Kidney epithelial cell (primary cell): ENCODE measurements around the gene MRPL41. TPM values are rescaled to one million over a fixed set of nuclear protein-coding genes. Genes with fewer than 3 reads are reported as not detected.

ENCODE experiments used
- DNase-seq: peaks from one replicate; pipeline ENCODE4 v3.0.0-alpha.2; 2010; ENCODE audit warnings: low read depth
- H3K27me3 ChIP-seq: 2 replicates; pipeline ENCODE4 v1.6.0; 2011; ENCODE audit warnings: low read length; ENCODE audit not compliant: control insufficient read depth, insufficient read depth
- H3K36me3 ChIP-seq: 2 replicates; pipeline ENCODE4 v1.5.1; 2011; ENCODE audit warnings: low read length; ENCODE audit not compliant: control insufficient read depth, insufficient read depth
- H3K4me3 ChIP-seq: 2 replicates; pipeline ENCODE4 v1.5.1; 2011; ENCODE audit warnings: low read depth, mild to moderate bottlenecking, control low read depth, low read length
- total RNA-seq: library from RNA; depleted of rRNA; stranded (reverse); fragments of >200 nt; gene quantifications from 2 replicates; pipeline ENCODE4 v1.2.3, GENCODE V29; 2015
- TF ChIP-seq, protein P1 (sequence below): IDR thresholded peaks from 2 replicates; pipeline ENCODE4 v1.5.1; 2011; ENCODE audit warnings: mild to moderate bottlenecking, moderate library complexity, low read length, control low read depth, inconsistent platforms; ENCODE audit not compliant: insufficient read depth, poor library complexity, severe bottlenecking

MRPL41 gene
- total RNA-seq, 1 donor from 2014 or later, result 77.9 TPM

DNA sequence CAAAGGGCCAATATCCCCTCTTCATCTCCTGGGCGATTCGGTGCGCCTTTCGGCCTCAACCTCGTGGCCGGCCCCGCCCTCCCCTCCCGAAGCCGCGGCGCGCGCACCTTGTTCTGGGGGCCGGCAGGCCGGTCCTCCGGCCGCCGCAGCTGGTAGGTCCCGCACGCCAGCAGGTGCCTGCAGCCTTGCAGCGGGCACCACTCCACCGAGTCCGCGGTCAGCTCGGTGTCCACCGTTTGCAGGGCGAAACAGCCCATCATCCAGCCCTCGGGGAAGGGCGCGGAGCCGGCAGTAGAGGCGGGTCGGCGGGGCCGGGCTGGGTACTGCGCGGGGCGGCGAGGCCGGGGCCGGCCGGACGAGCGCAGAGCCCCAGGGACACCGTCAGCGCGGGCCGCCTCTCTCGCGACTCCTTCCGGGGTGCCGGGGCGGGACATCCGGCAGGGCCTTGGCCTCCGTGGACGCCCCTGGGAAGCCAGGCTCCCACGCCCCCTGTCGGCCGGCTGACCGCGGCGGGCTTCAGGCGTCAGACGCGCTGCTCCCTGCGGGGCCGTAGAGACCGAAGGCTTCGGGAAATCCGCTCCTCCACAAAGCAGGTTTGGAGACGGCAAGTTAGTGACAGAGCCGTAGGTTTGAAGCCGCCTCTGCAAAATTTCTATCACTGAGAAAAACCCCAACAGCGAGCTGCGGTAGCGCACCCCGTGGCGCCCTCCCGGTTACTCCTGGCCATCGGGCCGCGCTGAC lies 27.0 kb downstream of the MRPL41 start, which contains the start of gene DPH7:
Gene DPH7, minus strand, starts transcription at position 408 of the 741 bp plus-strand sequence. Its CDS starts 148 bp downstream, at position 260.
- Histone ChIP-seq H3K4me3 (peak within 1 kb of the TSS; percentile 85), H3K36me3 (peaks cover 1% of the 10 kb centered on the region), H3K27me3 (no peaks in the 10 kb centered on the region)
- TF ChIP-seq, protein P1, sequence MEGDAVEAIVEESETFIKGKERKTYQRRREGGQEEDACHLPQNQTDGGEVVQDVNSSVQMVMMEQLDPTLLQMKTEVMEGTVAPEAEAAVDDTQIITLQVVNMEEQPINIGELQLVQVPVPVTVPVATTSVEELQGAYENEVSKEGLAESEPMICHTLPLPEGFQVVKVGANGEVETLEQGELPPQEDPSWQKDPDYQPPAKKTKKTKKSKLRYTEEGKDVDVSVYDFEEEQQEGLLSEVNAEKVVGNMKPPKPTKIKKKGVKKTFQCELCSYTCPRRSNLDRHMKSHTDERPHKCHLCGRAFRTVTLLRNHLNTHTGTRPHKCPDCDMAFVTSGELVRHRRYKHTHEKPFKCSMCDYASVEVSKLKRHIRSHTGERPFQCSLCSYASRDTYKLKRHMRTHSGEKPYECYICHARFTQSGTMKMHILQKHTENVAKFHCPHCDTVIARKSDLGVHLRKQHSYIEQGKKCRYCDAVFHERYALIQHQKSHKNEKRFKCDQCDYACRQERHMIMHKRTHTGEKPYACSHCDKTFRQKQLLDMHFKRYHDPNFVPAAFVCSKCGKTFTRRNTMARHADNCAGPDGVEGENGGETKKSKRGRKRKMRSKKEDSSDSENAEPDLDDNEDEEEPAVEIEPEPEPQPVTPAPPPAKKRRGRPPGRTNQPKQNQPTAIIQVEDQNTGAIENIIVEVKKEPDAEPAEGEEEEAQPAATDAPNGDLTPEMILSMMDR, result peak; percentile 82
- DNase-seq, result peak; percentile 57

DNA sequence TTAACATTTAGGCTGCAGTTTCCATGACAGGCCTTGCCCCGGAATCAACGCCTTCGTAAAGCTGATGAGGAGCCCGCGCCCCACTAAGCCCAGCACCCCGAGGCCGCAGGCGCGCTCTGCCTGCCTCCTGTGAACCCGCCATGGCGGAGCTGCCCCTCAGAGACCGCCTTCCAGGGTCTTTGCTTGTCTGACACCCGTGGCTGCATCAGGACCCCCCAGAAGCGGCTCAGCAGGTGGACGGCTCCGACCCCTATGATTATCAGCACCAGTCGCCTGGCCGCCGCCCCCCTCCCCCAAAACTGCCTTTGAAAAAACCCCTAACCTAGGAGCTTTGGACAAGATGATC lies 27.6 kb downstream of the MRPL41 start:
- peak overlapping the region; percentile 85 for H3K4me3 ChIP-seq
- no peaks in the 10 kb centered on the region for H3K27me3 ChIP-seq
- peaks cover 1% of the 10 kb centered on the region for H3K36me3 ChIP-seq
- TF ChIP-seq, protein P1, result no peak
- no peak for DNase-seq

DNA sequence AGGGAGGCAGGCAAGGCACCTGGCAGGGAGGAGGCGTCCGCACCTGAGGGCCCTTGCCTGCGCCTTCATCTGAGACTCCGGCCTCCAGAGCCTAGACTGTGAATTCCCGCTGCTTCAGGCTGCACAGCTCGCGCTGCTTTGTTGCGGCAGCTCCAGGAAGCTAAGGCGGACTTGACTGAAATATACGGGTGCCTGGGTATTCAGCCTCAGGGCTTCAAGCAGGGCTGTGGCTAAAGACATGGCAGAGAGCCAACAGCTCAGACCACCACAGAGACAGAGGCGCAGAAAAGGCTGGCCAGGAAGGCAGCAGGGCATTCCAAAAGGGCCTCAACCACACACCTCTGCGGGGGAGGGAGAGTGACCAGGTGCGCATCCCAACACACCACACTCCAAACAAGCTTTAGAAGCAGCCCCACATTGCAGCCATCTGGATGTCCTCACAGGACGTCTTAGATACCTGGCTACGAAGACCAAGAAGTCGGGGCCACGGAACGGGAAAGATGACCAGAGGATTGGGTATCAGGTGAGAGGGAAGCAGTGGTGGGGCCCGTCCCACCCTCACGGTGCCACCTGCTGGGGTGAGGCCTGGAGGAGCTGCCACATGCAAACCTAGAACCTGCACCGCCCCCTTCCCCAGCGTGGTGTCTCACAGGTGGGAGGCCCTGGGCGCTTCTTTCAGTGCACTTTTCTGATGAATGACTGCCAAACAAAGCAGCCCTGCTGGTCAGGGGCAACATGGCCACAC lies 28.7 kb downstream of the MRPL41 start:
- TF ChIP-seq, protein P1, result no peak
- Histone ChIP-seq H3K36me3 (peaks cover 1% of the 10 kb centered on the region), H3K4me3 (no peak overlapping the region), H3K27me3 (no peaks in the 10 kb centered on the region)
- DNase-seq, result no peak

DNA sequence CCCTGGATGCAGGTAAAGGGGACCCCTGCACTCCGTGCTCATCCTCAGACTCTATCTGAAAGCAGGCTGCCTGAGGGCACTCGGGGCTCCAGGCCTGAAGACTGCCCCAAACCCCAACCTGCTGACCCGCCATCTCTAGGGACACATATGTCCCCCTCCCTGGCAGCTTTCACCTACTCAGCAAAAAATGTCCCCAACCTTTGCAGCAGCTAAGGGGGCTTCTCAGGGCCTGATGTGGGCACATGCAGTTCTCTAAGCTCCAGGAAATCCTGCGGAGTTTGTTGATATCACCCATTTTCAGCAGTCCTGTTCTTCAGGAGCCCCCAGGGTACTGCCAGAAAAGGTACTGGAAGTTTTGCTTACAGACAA lies 29.3 kb downstream of the MRPL41 start:
- no peak overlapping the region for H3K4me3 ChIP-seq
- TF ChIP-seq, protein P1, result no peak
- no peak for DNase-seq
- H3K27me3 ChIP-seq, result no peaks in the 10 kb centered on the region
- H3K36me3 ChIP-seq, result peaks cover 1% of the 10 kb centered on the region

DNA sequence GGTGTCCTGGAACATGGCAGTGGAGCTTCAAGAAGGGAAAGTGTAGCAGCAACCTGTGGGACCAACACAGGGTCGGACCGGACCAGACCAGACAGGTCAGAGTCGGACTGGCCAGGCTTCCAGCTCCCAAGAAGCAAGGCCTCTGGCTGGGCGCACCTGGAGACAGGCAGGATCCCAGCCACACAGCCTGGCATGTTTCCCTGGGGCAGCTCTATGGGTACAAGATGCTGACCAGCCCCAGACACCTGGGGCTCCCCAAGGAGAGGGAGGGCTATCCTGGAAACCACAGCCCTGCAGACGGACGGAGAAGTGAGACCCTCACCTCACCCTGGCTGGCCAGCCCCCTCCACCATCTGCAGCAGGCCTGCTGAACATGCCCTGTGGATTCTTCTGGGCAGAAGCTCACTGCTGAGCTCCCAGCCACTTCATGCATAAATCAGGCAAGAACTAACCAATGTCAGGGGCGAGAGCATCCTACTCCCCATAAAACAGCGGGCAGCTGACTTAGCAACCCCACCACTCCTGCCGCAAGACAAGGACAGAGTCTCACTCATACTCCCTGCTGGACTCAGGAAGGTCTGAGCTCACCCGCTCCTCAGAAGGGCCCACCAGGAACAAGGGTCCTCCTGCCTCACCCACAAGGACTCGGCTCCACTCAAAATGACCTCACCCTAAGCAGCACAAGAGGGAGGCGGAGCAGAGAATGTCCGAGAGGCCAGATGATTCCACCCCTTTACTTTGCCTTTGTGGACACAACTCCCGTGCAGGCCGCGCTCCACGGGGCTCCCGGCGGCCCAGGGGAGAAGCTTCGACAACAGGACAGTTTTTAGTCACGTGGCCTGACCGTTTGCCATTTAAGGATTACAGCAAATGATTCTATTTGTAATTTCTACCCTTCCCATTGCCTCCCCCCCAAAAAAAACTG lies 29.9 kb downstream of the MRPL41 start:
- Histone ChIP-seq H3K27me3 (no peaks in the 10 kb centered on the region), H3K4me3 (no peak overlapping the region), H3K36me3 (no peaks in the 10 kb centered on the region)
- DNase-seq, result no peak
- TF ChIP-seq, protein P1, result no peak
